Measurements from ENCODE around the gene ZBTB9.

GRCh38 chr6:33445119-33445603 lies 9.2 kb upstream of the ZBTB9 start:
- no peak for TF ChIP-seq CTCF (IDR thresholded peaks at IDR 0.05)
- TF ChIP-seq POLR2AphosphoS5 (IDR thresholded peaks at IDR 0.05), result no peak

Measured in esophagus muscularis mucosa (tissue), 3 donors.